Measurements from ENCODE around the gene CFAP73.

DNA sequence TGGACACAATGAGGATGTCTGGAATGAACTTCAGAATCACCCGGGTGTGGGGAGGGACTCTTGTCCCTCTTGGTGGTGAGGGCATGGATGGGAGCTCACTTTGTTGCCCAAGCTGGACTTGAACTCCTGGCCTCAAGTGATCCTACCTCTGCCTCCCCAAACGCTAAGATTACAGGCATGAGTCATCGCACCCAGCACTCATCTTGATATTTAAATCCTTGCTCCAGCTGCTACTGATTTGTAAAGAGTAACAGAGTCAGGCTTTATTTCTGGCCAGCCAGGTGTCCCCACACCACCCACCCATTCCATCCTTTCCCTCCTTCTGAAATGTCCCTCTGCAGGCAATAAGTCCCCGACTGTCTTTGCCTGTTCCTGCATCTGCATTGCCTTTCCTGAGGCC is 30.8 kb downstream of the CFAP73 start:
- no peak for TF ChIP-seq EZH2phosphoT487 (IDR thresholded peaks at IDR 0.05; ENCODE audit: unreplicated experiment)
- no peak for TF ChIP-seq EZH2 (IDR thresholded peaks at IDR 0.05; ENCODE audit: low read depth, unreplicated experiment)
- TF ChIP-seq, protein P1, sequence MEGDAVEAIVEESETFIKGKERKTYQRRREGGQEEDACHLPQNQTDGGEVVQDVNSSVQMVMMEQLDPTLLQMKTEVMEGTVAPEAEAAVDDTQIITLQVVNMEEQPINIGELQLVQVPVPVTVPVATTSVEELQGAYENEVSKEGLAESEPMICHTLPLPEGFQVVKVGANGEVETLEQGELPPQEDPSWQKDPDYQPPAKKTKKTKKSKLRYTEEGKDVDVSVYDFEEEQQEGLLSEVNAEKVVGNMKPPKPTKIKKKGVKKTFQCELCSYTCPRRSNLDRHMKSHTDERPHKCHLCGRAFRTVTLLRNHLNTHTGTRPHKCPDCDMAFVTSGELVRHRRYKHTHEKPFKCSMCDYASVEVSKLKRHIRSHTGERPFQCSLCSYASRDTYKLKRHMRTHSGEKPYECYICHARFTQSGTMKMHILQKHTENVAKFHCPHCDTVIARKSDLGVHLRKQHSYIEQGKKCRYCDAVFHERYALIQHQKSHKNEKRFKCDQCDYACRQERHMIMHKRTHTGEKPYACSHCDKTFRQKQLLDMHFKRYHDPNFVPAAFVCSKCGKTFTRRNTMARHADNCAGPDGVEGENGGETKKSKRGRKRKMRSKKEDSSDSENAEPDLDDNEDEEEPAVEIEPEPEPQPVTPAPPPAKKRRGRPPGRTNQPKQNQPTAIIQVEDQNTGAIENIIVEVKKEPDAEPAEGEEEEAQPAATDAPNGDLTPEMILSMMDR (conservative IDR thresholded peaks at IDR 0.05; ENCODE audit: low read depth in 2 of 2): no peak
- TF ChIP-seq, protein P2, sequence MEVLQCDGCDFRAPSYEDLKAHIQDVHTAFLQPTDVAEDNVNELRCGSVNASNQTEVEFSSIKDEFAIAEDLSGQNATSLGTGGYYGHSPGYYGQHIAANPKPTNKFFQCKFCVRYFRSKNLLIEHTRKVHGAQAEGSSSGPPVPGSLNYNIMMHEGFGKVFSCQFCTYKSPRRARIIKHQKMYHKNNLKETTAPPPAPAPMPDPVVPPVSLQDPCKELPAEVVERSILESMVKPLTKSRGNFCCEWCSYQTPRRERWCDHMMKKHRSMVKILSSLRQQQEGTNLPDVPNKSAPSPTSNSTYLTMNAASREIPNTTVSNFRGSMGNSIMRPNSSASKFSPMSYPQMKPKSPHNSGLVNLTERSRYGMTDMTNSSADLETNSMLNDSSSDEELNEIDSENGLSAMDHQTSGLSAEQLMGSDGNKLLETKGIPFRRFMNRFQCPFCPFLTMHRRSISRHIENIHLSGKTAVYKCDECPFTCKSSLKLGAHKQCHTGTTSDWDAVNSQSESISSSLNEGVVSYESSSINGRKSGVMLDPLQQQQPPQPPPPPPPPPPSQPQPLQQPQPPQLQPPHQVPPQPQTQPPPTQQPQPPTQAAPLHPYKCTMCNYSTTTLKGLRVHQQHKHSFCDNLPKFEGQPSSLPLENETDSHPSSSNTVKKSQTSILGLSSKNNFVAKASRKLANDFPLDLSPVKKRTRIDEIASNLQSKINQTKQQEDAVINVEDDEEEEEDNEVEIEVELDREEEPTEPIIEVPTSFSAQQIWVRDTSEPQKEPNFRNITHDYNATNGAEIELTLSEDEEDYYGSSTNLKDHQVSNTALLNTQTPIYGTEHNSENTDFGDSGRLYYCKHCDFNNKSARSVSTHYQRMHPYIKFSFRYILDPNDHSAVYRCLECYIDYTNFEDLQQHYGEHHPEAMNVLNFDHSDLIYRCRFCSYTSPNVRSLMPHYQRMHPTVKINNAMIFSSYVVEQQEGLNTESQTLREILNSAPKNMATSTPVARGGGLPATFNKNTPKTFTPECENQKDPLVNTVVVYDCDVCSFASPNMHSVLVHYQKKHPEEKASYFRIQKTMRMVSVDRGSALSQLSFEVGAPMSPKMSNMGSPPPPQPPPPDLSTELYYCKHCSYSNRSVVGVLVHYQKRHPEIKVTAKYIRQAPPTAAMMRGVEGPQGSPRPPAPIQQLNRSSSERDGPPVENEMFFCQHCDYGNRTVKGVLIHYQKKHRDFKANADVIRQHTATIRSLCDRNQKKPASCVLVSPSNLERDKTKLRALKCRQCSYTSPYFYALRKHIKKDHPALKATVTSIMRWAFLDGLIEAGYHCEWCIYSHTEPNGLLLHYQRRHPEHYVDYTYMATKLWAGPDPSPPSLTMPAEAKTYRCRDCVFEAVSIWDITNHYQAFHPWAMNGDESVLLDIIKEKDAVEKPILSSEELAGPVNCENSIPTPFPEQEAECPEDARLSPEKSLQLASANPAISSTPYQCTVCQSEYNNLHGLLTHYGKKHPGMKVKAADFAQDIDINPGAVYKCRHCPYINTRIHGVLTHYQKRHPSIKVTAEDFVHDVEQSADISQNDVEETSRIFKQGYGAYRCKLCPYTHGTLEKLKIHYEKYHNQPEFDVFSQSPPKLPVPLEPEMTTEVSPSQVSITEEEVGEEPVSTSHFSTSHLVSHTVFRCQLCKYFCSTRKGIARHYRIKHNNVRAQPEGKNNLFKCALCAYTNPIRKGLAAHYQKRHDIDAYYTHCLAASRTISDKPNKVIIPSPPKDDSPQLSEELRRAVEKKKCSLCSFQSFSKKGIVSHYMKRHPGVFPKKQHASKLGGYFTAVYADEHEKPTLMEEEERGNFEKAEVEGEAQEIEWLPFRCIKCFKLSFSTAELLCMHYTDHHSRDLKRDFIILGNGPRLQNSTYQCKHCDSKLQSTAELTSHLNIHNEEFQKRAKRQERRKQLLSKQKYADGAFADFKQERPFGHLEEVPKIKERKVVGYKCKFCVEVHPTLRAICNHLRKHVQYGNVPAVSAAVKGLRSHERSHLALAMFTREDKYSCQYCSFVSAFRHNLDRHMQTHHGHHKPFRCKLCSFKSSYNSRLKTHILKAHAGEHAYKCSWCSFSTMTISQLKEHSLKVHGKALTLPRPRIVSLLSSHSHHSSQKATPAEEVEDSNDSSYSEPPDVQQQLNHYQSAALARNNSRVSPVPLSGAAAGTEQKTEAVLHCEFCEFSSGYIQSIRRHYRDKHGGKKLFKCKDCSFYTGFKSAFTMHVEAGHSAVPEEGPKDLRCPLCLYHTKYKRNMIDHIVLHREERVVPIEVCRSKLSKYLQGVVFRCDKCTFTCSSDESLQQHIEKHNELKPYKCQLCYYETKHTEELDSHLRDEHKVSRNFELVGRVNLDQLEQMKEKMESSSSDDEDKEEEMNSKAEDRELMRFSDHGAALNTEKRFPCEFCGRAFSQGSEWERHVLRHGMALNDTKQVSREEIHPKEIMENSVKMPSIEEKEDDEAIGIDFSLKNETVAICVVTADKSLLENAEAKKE (CRISPR knock-in tag; IDR thresholded peaks at IDR 0.05): no peak
- TF ChIP-seq POLR2AphosphoS5 (IDR thresholded peaks at IDR 0.05; ENCODE audit: low read depth): no peak
- TF ChIP-seq JUNB (IDR thresholded peaks at IDR 0.05; ENCODE audit: unreplicated experiment): no peak
